Nephron (organoid): ENCODE data around the gene COPZ1.

Source experiments
- H3K27ac Mint-ChIP-seq, 3 experiments: 2 replicates each; pipeline ENCODE4 v1.8.0; 2020; ENCODE audit warnings: mixed read lengths in 3 of 3, mild to moderate bottlenecking in 2 of 3, moderate library complexity in 1 of 3
- H3K27me3 Mint-ChIP-seq: 2 replicates; pipeline ENCODE4 v1.8.0; 2021; ENCODE audit warnings: low read depth, mild to moderate bottlenecking, moderate library complexity, mixed read lengths
- H3K36me3 Mint-ChIP-seq: 2 replicates; pipeline ENCODE4 v1.8.0; 2020; ENCODE audit warnings: low read depth, mixed read lengths
- H3K4me1 Mint-ChIP-seq: 2 replicates; pipeline ENCODE4 v1.8.0; 2020; ENCODE audit warnings: mixed read lengths
- H3K4me3 Mint-ChIP-seq, 3 experiments: 2 replicates each; pipeline ENCODE4 v1.8.0; 2020; ENCODE audit warnings: mild to moderate bottlenecking in 3 of 3, mixed read lengths in 3 of 3, moderate library complexity in 2 of 3
- H3K9me3 Mint-ChIP-seq: 2 replicates; pipeline ENCODE4 v1.8.0; 2020; ENCODE audit warnings: mixed read lengths
- TF ChIP-seq, protein P1 (sequence below), 3 experiments: fragments of 200-600 bp; sonication (generic); IDR thresholded peaks; one replicate each; pipeline ENCODE4 v1.5.0; 2021; ENCODE audit warnings: antibody characterized with exemption in 3 of 3; ENCODE audit not compliant: unreplicated experiment in 3 of 3

The COPZ1 gene

GRCh38 chr12:54384591-54385041 lies 59.7 kb downstream of the COPZ1 start, which contains the start of gene ZNF385A:
ZNF385A (minus strand) TSS chr12:54384733; CDS start chr12:54384514, 219 bp downstream.
- Mint-ChIP-seq H3K36me3 (no peaks in the 10 kb centered on the region), H3K9me3 (no peaks in the 10 kb centered on the region), H3K4me3 (no peak within 1 kb of the TSS), H3K27ac (peak within 1 kb of the TSS in 2 of 3 experiments; percentile 28 to 38), H3K27me3 (no peaks in the 10 kb centered on the region), H3K4me1 (peaks cover 35% of the 10 kb centered on the region)
- TF ChIP-seq, protein P1, sequence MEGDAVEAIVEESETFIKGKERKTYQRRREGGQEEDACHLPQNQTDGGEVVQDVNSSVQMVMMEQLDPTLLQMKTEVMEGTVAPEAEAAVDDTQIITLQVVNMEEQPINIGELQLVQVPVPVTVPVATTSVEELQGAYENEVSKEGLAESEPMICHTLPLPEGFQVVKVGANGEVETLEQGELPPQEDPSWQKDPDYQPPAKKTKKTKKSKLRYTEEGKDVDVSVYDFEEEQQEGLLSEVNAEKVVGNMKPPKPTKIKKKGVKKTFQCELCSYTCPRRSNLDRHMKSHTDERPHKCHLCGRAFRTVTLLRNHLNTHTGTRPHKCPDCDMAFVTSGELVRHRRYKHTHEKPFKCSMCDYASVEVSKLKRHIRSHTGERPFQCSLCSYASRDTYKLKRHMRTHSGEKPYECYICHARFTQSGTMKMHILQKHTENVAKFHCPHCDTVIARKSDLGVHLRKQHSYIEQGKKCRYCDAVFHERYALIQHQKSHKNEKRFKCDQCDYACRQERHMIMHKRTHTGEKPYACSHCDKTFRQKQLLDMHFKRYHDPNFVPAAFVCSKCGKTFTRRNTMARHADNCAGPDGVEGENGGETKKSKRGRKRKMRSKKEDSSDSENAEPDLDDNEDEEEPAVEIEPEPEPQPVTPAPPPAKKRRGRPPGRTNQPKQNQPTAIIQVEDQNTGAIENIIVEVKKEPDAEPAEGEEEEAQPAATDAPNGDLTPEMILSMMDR (IDR thresholded peaks at IDR 0.05; ENCODE audit: unreplicated experiment in 3 of 3): no peak

DNA sequence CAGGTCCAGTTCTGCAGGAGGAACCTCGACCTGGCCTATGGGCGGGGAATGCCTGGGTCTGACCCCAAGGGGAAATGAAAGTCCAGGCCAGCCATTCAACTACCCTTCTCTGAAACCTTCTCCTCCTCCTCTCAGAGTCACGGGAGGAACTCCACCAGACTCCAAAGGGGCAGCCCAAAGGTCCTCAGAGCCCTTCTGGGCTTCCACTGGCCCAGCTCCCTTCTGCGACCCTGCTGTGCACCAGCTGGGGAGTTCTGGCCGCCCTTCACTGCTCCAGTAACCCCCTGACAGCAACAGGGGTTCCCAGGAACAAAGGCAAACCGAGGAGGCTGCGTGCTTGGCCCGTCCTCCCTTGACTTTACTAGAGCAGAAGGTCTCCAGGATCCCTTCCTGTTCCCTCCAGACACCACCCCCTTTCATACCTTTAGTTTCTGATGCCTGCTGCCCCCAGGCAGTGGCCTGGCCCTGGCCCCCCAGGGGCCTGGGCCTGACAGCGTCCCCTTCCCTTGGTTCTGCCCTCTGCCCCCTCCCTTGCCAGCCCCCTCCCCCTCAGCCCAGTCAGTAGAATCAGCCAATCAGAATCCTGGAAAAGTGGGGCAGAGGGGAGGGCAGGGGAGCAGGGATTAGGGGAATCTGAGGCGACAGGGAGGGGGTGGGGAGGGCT lies 60.5 kb downstream of the COPZ1 start:
- no peaks in the 10 kb centered on the region for H3K27me3 Mint-ChIP-seq
- H3K27ac Mint-ChIP-seq: no peak overlapping the region
- H3K4me1 Mint-ChIP-seq: peaks cover 37% of the 10 kb centered on the region
- no peaks in the 10 kb centered on the region for H3K9me3 Mint-ChIP-seq
- no peaks in the 10 kb centered on the region for H3K36me3 Mint-ChIP-seq
- TF ChIP-seq, protein P1 (IDR thresholded peaks at IDR 0.05; ENCODE audit: unreplicated experiment in 3 of 3): no peak
- no peak overlapping the region for H3K4me3 Mint-ChIP-seq

DNA sequence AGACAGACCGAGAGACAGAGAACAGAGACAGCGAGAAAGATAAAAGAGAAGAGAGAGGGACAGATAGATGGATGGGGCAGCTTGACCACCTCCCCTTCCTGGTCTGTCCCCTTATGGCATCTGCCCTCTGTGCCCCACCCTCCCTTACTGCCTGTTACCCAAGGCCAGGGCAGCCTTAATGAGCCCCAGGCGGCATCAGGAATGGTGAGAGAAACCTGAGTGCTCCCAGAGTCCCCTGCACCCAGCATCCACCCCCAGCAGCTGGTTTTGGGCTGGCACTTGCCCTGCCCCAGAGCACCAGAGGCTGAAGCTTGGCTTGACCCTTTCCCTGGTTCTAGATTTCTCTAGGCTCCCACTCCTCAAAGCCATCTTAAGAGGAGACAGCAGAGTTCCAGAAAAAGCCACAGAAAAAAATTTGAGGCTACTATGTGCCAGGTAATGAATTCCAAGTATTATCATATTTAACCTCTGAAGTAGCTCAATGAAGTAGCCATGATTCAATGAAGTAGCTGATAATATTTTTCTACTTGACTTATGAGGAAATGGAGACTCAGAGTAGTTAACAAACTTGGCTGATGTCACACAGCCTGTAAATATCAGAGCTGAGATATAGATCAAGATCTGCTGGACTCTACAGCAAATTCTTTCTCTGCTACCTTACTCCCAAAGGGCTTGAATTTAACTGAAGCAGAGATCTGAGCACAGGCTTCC lies 61.6 kb downstream of the COPZ1 start:
- TF ChIP-seq, protein P1 (IDR thresholded peaks at IDR 0.05; ENCODE audit: unreplicated experiment in 3 of 3): no peak
- peak overlapping the region in 2 of 3 experiments; percentile 39 to 85 for H3K27ac Mint-ChIP-seq
- H3K4me1 Mint-ChIP-seq: peaks cover 38% of the 10 kb centered on the region
- H3K4me3 Mint-ChIP-seq: no peak overlapping the region
- H3K9me3 Mint-ChIP-seq: no peaks in the 10 kb centered on the region
- peaks cover under 1% of the 10 kb centered on the region for H3K27me3 Mint-ChIP-seq
- H3K36me3 Mint-ChIP-seq: no peaks in the 10 kb centered on the region

DNA sequence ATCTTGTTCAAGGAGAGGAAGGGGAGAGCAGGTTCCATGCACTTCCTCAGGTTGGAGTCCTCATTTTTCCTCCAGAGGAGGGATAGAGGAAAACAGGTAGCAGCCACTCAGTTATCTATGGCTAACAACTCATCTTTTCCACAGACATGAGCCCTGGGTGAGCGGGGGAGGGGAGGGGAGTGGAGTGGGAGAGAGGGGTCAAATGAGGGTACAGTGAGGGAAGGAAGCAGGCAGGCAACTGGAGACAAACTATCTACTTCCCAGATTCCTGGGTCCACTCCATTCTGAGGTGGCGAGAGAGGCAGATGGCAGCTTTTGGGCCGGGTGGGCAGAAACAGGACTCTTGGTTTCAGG lies 62.2 kb downstream of the COPZ1 start:
- Mint-ChIP-seq H3K4me1 (peaks cover 43% of the 10 kb centered on the region), H3K4me3 (no peak overlapping the region), H3K27ac (peak overlapping the region; percentile 3 to 85 (median 39)), H3K9me3 (no peaks in the 10 kb centered on the region), H3K27me3 (peaks cover 4% of the 10 kb centered on the region), H3K36me3 (no peaks in the 10 kb centered on the region)
- TF ChIP-seq, protein P1 (IDR thresholded peaks at IDR 0.05; ENCODE audit: unreplicated experiment in 3 of 3): no peak

GRCh38 chr12:54388237-54389133 lies 63.6 kb downstream of the COPZ1 start:
- Mint-ChIP-seq H3K4me3 (peak overlapping the region; percentile 14 to 38 (median 30)), H3K27me3 (peaks cover 4% of the 10 kb centered on the region), H3K27ac (peak overlapping the region; percentile 17 to 29 (median 28)), H3K4me1 (peaks cover 55% of the 10 kb centered on the region), H3K36me3 (no peaks in the 10 kb centered on the region), H3K9me3 (no peaks in the 10 kb centered on the region)
- TF ChIP-seq, protein P1 (IDR thresholded peaks at IDR 0.05; ENCODE audit: unreplicated experiment in 3 of 3): no peak
